CD4-positive, alpha-beta T cell (primary cell): Measurements from ENCODE around the gene SCAI. TPM values are rescaled to one million over a fixed set of nuclear protein-coding genes. Genes with fewer than 3 reads are reported as not detected.

Experiments
- ATAC-seq: fragments of 200-7000 bp; cut with Tn5 transposase; one replicate; pipeline ENCODE4 v1.10.0; 2022; ENCODE audit warnings: mild to moderate bottlenecking; ENCODE audit not compliant: poor library complexity
- CTCF ChIA-PET: fragments of 350-600 bp; sonication (Branson Sonifier 250); formaldehyde crosslinking; loops from one replicate; lab custom pipeline; 2021; ENCODE audit warnings: antibody characterized with exemption, inconsistent platforms; lab: Charles Lee
- POLR2A ChIA-PET: fragments of 350-600 bp; sonication (Branson Sonifier 250); formaldehyde crosslinking; loops from one replicate; lab custom pipeline; 2021; ENCODE audit warnings: antibody characterized with exemption, inconsistent platforms; lab: Charles Lee
- DNase-seq, 14 experiments: peaks; one replicate each; pipeline ENCODE4 v3.0.0-alpha.2; 2013 to 2020; ENCODE audit warnings: mixed read lengths in 2 of 14
- H3K27ac ChIP-seq, 2 donors: one replicate each; pipeline versions ENCODE4 v1.5.1 to v1.7.0; 2013; ENCODE audit warnings: low read length in 2 of 2, low read depth in 1 of 2, mild to moderate bottlenecking in 1 of 2
- H3K27me3 ChIP-seq, 2 experiments: 1 replicate in 1 of 2; 2 replicates in 1 of 2; pipeline versions ENCODE4 v1.6.1 to v1.7.0; 2013; ENCODE audit warnings: low read length in 2 of 2, control low read depth in 1 of 2, mild to moderate bottlenecking in 1 of 2, moderate library complexity in 1 of 2; ENCODE audit not compliant: insufficient read depth in 2 of 2, control insufficient read depth in 1 of 2
- H3K36me3 ChIP-seq: one replicate; pipeline ENCODE4 v1.6.1; 2013; ENCODE audit warnings: low read length, control low read depth; ENCODE audit not compliant: insufficient read depth
- H3K4me1 ChIP-seq: one replicate; pipeline ENCODE4 v1.6.1; 2013; ENCODE audit warnings: low read length, control low read depth; ENCODE audit not compliant: insufficient read depth
- H3K4me3 ChIP-seq: one replicate; pipeline ENCODE4 v1.5.1; 2013; ENCODE audit warnings: mild to moderate bottlenecking, low read length, moderate library complexity
- H3K9me3 ChIP-seq, 2 experiments: 1 replicate in 1 of 2; 2 replicates in 1 of 2; pipeline versions ENCODE4 v1.6.1 to v1.7.0; 2013; ENCODE audit warnings: low read length in 2 of 2, mild to moderate bottlenecking in 2 of 2, control low read depth in 1 of 2, moderate library complexity in 1 of 2; ENCODE audit not compliant: control insufficient read depth in 1 of 2, insufficient read depth in 1 of 2
- H3K27ac Mint-ChIP-seq: one replicate; pipeline ENCODE4 v1.8.0; 2020; ENCODE audit warnings: mixed read lengths
- H3K27me3 Mint-ChIP-seq: one replicate; pipeline ENCODE4 v1.8.0; 2021; ENCODE audit warnings: mixed read lengths
- H3K36me3 Mint-ChIP-seq: one replicate; pipeline ENCODE4 v1.8.0; 2021; ENCODE audit warnings: low read depth, mixed read lengths
- H3K4me1 Mint-ChIP-seq: one replicate; pipeline ENCODE4 v1.8.0; 2021; ENCODE audit warnings: low read depth, mixed read lengths
- H3K4me3 Mint-ChIP-seq: one replicate; pipeline ENCODE4 v1.8.0; 2020; ENCODE audit warnings: mild to moderate bottlenecking, mixed read lengths
- H3K9me3 Mint-ChIP-seq: one replicate; pipeline ENCODE4 v1.8.0; 2020; ENCODE audit warnings: mixed read lengths
- CTCF ChIP-seq: fragments of 200-600 bp; IDR thresholded peaks from one replicate; pipeline ENCODE4 v1.8.0; 2022; ENCODE audit warnings: antibody characterized with exemption, mild to moderate bottlenecking
- intact Hi-C, 2 experiments: fragments of 100-400 bp; cut with DNase I in 1 of 2; cut with micrococcal nuclease in 1 of 2; formaldehyde crosslinking; loops; one replicate each; pipeline versions ENCODE4 v1.15.1 to v1.9.0; 2023 to 2025; cut with DNase I, micrococcal nuclease
- total RNA-seq, 174 experiments: library from RNA in 2 of 174; stranded (reverse) in 2 of 174; gene quantifications; one replicate each; pipeline ENCODE4 v1.2.3 and lab custom pipeline; 2021 to 2026

Gene SCAI
- total RNA-seq, 2 experiments from 2014 or later = 11.6 to 13.4 TPM

- ChIA-PET CTCF (interaction anchor here (1.6 kb wide), 1 partner anchor 17 kb away, joined by 3 read pairs; no protein-coding TSS in a partner anchor), POLR2A (interaction anchor here (1.4 kb wide), 1 partner anchor 64 kb away, joined by 6 read pairs; the partner anchor contains the start of gene HSPA5)
- H3K4me1 ChIP-seq = peaks cover 28% of the 10 kb centered on the region
- no peak overlapping the region for H3K4me3 ChIP-seq
- no peak overlapping the region for H3K4me3 Mint-ChIP-seq
- peaks cover 79% of the 10 kb centered on the region for H3K4me1 Mint-ChIP-seq
- no peak overlapping the region for H3K27ac ChIP-seq
- ATAC-seq (no peak), DNase-seq (no peak)
- no peaks in the 10 kb centered on the region for H3K9me3 ChIP-seq
- no peaks in the 10 kb centered on the region for H3K27me3 ChIP-seq
- TF ChIP-seq CTCF = no peak
- H3K27ac Mint-ChIP-seq = peak overlapping the region; percentile 15
- H3K9me3 Mint-ChIP-seq = no peaks in the 10 kb centered on the region
- peaks cover 4% of the 10 kb centered on the region for H3K36me3 ChIP-seq
- H3K36me3 Mint-ChIP-seq = peaks cover 60% of the 10 kb centered on the region
- intact Hi-C loops = no loop called here
- no peaks in the 10 kb centered on the region for H3K27me3 Mint-ChIP-seq
These were observed 34.6 kb upstream of the SCAI start for GRCh38 chr9:125177888-125178287.

GRCh38 chr9:125176636-125177035 lies 33.3 kb upstream of the SCAI start:
- DNase-seq (no peak), ATAC-seq (no peak)
- Histone ChIP-seq H3K27me3 (no peaks in the 10 kb centered on the region), H3K27ac (no peak overlapping the region), H3K36me3 (peaks cover 4% of the 10 kb centered on the region), H3K4me1 (peaks cover 37% of the 10 kb centered on the region), H3K9me3 (no peaks in the 10 kb centered on the region), H3K4me3 (no peak overlapping the region)
- Mint-ChIP-seq H3K4me3 (no peak overlapping the region), H3K36me3 (peaks cover 63% of the 10 kb centered on the region), H3K9me3 (no peaks in the 10 kb centered on the region), H3K4me1 (peaks cover 79% of the 10 kb centered on the region), H3K27ac (peak overlapping the region; percentile 38), H3K27me3 (no peaks in the 10 kb centered on the region)
- TF ChIP-seq CTCF = no peak
- ChIA-PET CTCF (interaction anchor here (1.0 to 1.6 kb wide), 2 partner anchors 18 to 23 kb away, joined by 3 read pairs; no protein-coding TSS in a partner anchor), POLR2A (interaction anchor here (1.1 kb wide), 1 partner anchor 23 kb away, joined by 5 read pairs; the partner anchor contains the start of gene RABEPK)
- intact Hi-C loops = no loop called here

- Mint-ChIP-seq H3K36me3 (peaks cover 73% of the 10 kb centered on the region), H3K27ac (peak overlapping the region; percentile 59), H3K27me3 (no peaks in the 10 kb centered on the region), H3K4me3 (no peak overlapping the region), H3K4me1 (peaks cover 58% of the 10 kb centered on the region), H3K9me3 (no peaks in the 10 kb centered on the region)
- no peak overlapping the region for H3K4me3 ChIP-seq
- no peak overlapping the region for H3K27ac ChIP-seq
- peaks cover 27% of the 10 kb centered on the region for H3K36me3 ChIP-seq
- POLR2A ChIA-PET = no interaction called here
- no peak for ATAC-seq
- H3K9me3 ChIP-seq = no peaks in the 10 kb centered on the region
- no peak for DNase-seq
- CTCF ChIA-PET = no interaction called here
- no peaks in the 10 kb centered on the region for H3K27me3 ChIP-seq
- intact Hi-C loops = no loop called here
- no peak for TF ChIP-seq CTCF
- peaks cover 26% of the 10 kb centered on the region for H3K4me1 ChIP-seq
These were observed 28.9 kb upstream of the SCAI start for GRCh38 chr9:125172031-125172755.
